ENCODE measurements around the gene LRRFIP2.
"Not testable (repeated sequence)": the region's sequence is repeated elsewhere in the genome, so short reads cannot be mapped to it uniquely, and the experiment has no call there.

The LRRFIP2 gene

DNA sequence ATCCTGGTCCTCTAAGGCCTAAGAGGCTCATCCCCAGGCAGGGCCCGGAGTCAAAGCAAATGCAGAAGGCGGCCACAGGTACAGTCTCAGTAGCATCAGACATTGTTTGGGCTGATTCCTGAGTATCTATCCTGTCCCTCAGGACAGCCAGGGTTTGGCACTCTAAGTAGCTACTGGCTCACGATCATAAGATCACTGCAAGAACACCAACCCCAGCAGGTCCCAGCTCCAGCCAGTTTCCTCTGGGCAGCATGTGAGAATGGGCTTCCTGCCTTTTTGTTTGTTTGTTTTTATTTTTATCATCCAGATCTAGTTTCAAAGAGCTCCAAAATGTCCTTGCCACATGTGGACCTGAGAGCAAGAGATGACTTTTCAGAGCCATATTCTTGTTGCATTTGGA is 32.7 kb downstream of the LRRFIP2 start:
- no peak for DNase-seq

DNA sequence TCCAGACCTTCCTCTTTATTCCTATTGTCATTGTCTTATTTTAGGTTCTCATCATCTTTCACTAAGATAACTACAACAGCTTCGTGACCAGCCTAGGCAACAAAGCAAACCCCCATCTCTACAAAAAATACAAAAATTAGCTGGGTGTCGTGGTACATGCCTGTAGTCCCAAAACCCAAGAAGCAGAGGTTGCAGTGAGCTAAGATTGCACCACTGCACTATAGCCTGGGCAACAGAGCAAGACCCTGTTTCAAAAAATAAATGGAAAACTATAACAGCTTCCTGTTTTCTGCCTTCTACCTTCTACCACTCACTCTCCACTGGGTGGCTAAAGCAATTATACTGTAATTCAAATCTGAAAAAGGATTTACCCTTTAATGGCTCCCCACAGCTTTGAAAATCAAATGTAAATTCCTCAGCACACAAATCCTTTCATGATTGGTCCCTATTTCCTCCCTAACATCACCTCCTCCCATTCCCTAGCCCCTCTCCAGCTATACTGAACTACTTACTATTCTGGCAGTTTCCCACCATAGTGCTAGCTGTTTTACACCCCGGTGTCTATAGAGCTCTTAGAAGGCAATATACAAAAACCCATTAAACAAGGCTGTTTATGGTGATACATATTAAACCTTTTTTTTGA is 33.4 kb downstream of the LRRFIP2 start:
- no peak for DNase-seq

DNA sequence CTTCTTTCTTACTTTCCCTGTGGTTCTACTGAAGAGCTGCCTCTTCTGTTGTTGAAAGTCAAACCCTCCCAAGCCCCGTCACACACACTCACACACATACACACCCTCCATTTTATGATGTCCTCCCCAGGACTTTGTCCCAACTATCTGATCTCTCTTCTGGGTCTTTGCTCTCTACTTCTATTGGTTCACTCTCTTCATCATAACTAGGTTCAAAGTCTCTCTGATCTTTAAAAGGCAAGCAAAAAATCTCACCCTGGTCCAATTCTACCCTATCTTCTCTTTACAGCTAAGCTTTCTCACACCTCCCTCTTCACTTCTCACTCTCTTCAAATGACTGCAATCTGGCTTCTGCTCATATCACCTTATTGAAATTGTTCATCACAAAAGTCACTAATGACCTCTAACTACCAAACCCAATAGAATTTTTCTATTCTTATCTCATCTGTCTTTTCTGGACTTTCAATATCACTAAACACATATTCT is 34.8 kb downstream of the LRRFIP2 start:
- no peak for DNase-seq

DNA sequence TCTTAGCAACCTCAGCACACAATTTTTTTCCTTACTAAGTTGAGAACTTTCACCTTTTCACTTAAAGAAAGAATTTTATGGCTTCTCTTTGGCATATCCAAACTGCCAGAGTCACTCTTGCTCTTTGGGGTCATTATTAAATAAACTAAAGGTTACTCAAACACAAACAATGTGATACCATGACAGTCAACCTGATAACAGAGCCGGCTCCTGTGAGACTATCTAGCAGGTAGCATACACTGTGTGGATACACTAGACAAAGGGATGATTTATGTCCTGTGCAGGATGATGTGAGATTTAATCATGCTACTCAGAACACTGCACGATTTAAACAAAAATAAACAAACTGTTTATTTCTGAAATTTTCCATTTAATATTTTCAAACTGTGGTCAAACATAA is 35.6 kb downstream of the LRRFIP2 start:
- no peak for DNase-seq

DNA sequence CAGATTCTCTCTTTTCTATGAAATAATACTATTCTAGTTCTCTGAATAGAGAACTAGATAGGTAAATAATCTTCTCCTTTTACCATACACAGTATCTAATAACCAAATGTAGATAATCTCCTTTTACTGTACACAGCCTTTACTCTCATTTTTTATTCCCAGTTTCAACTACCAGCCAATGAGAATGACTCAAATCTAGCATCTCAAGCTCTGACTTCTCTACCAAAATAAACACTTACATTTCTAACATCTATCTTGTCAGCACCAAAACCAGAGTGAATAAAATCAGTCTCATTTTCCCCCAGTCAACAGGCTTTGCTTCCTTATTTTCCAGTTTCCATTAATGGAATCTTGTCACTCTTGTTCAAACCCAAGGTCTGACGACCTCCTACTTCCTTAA is 36.9 kb downstream of the LRRFIP2 start:
- DNase-seq = no peak

DNA sequence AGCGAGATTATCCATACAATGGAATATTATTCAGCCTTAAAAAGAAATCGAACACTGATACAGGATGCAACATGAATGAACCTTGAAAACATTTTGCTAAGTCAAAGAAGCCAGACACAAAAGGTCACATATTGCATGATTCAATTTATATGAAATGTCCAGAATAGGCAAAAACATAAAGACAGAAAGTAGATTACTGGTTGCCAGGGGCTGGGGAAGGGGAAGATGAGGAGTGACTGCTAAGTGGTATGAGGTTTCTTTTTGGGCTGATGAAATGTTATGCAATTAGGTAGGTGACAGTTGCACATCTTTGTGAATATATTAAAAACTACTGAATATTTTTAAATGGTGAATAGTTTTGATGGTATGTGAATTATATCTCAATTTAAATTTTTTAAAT is 38.3 kb downstream of the LRRFIP2 start:
- DNase-seq = no peak

DNA sequence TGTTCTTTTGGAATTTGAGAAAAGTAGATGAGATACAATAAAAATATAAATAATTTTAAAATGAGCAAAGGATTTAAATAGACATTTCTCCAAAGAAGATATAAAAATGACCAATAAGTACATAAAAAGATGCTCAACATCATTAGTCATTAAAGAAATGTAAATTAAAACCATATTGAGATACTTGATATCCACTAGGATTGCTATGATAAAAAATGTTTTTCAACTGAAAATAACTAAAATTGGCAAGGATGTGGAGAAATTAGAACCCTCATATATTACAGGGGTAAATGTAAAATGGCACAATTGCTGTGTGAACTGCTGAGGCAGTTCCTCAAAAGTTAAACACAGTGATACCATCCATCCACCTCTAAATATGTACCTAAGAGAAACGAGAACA is 38.8 kb downstream of the LRRFIP2 start:
- no peak for DNase-seq

DNA sequence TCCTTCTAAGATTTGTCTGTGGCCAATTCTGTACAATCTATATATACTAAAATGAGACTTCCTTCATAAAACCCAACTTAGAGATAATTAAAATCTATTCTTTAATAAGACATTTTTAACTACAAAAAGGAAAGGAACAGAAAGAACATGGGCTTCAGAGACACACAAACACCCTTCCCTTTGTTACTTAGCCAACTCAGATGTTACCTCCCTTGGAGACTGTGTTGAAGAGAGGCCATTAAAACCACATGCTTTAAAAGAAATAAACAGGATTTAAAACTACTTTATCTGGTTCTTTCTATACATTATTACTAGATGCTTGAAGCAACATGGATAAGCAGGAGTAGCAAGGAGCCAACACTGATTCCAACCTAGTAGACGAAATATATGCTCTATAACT is 42.0 kb downstream of the LRRFIP2 start:
- no peak for DNase-seq

DNA sequence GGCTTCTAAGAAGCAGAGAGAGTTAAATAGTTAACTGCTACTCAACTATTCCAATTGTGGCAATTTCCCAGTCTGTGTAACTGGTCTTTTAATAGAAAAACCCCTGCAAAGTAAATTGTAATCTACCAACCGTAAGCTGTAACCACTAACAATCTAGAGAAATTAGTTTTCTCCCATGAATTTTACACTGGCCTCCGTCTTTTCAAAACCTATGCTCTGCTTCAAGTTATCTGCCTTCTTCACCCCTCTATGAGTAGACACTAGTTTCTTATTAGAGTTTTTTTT is 42.6 kb downstream of the LRRFIP2 start:
- no peak for DNase-seq

DNA sequence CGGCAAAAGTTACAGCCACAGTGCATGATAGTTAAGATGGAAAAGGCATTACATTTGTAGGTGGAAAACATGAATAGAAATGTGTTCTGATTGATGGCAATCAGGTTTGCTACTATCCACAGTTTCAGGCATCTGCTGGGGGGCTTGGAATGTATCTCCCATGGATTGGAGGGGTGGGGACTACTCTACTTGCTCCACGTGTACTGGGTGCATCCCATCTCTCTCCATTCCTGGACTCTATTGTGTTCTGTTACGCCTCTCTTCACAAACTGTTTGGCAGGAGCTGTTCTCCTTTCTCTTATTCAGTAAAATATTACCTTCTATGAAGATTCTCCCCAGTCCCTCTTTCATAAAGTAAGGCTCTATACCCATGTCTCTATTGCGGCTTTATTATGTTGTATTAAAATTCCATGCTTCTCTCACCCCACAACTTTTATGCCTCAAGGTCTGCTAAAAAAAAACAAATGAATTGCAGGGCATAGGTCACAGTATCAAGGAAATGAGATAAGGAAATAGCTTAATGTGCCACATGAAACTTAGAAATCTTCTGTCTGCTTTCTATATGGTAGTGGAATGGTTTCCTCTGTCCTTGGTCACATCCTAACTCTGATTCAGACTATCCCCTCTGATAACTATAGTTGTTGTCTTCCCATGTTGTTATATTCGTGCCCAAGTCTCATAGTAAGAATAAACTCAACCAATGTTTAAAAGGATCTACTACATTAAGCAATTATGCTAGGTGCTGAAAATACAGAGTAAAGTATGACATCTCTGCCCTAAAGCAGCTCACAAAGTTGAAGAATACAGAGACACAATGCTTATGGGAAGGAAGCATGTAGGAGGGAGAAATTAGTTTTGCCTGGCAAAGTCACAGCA is 43.2 kb downstream of the LRRFIP2 start:
- no peak for DNase-seq

DNA sequence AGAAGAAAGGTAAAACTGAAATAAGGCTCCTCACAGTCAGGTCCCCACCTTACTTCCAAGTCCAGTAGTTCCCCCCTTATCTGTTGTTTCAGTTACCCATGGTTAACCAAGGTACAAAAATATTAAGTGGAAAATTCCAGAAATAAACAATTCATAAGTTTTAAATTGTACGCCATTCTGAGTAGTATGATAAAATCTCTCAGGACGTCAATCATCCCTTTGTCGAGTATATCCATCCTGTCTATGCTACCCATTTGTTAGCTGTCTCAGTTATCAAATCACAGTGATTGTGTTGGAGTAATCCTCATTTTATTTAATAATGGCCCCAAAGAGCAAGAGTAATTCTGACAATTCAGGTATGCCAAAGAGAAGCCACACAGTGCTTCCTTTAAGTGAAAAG is 43.9 kb downstream of the LRRFIP2 start:
- DNase-seq = no peak

DNA sequence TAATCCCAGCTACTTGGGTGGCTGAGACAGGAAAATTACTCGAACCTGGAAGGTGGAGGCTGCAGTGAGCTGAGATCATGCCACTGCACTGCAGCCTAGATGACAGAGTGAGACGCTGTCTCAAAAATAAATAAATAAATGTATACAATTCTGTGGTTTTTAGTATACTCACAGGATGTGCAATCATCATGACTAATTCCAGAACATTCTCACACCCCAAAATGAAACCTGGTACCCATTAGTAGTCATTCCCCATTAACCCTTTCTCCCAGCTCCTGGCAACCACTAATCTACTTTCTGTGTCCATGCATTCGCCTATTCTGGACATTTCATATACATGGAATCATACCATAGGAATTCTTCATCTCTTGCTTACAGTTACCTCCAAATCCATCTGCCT is 44.5 kb downstream of the LRRFIP2 start:
- no peak for DNase-seq

DNA sequence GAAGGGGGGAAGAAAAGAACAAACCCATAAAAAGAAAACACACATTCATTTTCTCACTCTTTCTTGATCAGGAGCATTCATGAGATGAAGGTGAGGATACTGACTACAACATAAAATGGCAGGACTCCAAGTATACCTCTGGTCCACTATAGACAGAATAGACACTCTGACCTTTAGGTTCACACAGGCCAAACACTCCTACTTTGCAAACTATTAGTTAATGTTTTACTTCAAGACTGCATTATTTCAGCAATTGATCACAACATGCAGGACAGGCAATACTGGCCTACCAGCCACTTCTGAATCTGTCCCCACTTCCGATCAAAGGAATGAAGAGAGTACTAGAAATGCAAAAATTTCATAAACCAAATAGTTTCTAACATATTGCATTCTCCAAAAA is 47.0 kb downstream of the LRRFIP2 start:
- no peak for DNase-seq

DNA sequence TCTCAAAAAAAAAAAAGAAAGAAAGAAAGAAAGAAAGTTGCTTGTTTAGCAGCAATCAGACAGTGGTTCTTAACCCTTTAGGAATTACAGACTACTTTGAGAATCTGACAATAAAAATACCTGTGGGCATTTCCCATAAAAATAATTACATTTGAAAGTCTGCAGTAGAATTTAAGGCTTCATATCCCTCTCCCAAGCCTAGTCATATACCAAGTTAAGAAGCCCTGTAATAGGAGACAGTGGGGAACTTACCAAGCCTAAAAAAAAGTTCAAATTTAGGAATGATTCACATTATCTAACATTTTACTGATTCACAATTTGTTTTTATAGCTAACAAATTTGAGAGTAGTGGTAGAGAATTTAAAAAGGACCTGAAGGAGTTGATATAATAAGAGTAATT is 47.5 kb downstream of the LRRFIP2 start:
- DNase-seq = no peak

DNA sequence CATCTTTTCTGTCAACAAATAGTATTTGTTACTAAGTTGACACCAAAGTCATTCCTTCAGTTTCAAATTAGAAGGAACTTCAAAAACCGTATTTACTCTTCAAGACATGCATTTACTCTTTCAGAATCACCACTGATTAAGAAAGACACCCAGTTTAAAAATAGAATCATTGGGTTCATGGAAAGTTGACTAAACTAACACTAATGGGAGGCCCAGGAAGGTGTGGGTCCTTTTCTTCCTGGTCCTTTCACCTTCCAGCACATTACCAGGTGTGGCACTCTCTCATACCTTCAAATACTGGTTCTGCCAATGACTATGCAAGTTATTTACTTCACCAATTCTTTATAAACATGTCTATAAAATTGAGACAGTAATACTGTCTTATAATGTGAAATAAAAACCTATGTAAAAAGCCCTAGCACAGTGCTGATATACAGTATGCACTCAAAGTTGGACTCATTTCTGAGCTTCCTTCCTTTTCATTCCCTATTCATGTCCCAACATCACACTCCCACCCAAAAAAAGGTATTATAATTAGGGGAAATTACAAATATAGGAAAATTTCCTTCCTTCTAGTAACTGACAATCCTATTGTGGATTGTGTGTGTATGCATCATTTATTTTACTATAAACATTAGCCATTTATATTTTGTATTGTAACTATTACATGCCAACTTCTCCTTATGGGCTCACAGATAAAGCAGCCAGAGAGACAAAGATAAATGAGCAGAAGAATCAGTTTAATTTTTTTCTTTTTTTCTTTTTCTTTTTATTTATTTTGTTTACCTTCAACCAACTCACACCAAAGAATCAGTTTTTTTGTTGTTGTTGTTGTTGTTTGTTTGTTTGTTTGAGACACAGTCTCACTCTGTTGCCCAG is 48.9 kb downstream of the LRRFIP2 start:
- no peak for DNase-seq

DNA sequence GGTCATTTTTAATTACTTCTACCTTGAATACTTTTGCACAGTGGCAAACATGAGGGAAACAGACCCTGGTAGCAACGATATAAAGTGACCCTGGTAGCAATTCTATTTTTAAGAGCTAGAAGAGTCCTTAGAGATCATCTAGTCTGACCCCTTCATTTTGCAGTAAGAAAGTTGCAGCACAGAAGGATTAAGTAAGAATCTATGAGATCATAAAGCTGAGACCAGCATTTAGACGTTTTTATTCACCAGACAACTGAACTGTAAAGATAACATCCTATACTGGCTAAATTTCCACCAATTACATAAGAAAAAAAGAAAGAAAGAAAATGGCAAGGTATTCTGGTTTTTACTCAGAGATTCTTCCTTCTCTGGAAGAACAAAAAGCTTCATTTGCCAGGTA is 49.9 kb downstream of the LRRFIP2 start:
- DNase-seq = no peak

DNA sequence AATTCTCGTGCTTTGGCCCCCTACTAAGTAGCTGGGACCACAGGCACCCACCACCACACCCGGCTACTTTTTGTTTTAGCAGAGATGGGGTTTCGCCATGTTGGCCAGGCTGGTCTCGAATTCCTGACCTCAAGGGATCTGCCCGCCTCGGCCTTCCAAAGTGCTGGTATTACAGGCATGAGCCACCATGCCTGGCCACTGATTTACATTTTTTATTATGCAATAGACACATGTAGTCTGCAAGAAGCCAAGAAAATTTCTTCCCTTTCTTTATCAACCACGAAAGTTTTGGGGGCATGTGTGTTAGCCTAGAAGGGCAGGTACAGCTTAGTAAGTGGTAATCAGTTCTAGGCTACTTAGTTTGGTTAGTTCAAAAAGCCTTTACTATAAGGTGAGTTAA is 51.1 kb downstream of the LRRFIP2 start:
- DNase-seq = no peak

DNA sequence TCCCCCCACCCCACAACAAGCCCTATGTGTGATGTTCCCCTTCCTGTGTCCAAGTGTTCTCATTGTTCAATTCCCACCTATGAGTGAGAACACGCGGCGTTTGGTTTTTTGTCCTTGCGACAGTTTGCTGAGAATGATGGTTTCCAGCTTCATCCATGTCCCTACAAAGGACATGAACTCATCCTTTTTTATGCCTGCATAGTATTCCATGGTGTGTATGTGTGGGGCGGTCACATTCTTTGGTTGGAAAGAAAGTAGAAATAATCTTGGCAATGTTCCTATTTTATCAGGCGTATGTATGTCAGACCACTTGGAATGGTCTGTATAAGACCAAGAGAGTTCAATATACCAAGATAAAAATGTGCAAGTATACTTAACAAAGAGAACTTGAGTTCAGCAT is 52.3 kb downstream of the LRRFIP2 start:
- not testable (repeated sequence) for DNase-seq

DNA sequence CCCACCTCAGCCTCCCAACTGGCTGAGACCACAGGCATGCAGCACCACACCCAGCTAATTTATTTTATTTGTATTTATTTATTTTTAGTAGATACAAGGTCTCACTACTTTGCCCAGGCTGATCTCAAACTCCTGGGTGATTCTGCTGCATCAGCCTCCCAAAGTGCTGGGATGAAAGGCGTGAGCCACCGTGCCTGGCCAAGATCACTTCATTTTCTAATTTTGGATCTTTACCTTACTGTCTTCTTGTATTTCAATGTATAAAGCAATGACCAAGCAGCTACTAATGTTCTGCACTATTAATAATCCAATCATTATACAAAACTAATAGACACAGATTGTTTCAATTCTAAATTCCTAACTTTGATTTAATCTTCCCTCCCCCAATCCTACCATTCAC is 56.2 kb downstream of the LRRFIP2 start:
- no peak for DNase-seq

DNA sequence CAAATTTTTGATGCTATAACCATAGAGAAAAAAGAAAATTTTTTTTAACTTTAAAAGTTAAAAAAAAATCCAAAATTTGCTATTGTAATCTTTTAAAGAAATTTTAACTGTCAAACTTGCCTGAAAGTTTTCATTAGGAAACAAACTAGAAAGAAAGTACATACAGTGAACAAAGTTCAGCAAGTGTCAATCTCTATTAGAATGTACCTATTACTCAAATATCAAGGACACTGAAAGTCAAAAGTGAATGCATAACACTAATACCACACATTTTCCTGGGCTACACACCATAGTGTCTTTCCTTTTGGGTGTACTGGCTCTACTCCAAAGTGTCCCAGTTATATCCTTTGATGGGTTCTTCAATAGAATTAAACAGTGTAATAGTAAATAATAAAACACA is 56.8 kb downstream of the LRRFIP2 start:
- DNase-seq = no peak

DNA sequence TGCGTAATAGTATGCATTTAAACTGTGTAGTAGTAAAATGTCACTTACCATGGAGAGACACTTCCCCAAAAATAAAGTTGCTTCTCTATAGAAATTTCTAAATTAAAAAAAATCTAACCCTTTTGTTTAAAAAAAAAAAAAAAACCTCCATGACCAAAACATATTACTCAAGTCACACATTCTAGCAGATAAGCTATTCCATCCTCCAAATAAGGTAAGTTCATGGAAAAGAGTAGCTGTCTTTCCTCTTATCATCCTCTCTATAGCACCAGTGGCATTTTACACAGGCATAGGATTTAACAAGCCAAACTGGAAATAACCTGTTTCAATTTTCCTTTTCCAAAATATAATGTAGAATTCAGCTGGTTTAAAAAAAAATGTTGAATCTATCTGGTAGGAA is 57.4 kb downstream of the LRRFIP2 start:
- DNase-seq = no peak

DNA sequence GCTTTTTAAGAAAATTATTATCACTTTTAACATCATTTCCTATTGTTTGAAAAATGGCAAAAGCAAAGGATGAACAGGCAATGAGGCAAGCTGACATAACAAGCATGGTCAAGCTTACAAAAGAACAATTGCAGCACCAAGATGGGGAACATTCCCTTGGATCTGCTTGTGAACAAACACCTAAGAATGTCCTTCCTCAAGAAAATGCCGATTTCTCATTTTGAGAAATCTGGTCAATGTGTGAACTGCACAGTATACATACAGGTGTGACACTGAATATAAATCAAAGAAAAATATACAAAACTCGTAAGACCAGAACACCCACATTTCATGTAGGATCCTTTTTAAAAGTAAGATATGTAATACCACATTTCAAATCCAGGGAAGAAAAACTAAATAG is 58.9 kb downstream of the LRRFIP2 start:
- DNase-seq = no peak

DNA sequence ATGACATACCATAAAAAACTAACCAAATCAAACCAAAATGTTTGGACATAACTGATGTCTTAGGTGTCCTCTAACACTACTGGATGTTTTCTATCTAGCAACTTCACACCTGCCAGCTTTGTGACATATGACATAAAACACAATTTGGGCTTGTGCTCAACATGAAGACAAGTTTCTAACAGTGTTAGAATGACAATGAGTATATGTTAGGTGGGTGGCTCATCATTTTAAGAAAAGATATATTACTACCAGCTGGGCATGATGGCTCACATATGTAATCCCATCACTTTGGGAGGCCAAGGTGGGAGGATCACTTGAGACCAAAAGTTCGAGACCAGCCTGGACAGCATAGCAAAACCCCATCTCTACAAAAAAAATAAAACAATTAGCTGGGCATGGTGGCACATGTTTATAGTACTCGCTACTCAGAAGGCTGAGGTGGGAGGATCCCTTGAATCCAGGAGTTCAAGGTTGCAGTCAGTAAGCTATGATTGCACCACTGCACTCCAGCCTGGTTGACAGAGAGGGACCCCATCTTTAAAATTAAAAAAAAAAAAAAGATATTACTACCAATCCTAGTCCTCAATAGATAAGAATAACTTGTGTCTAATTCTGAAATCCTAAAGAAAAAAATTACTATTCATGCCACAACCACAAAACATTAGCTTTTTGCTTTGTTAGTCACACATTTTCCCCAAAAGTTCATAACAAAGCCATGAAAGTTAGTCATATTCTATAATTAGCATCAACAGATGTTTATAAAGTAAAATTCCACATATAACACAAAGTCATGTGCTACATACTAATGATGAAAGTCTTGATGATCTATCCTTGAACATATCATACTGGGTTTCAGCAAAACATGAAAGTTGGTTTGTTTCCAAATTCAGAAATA is 59.9 kb downstream of the LRRFIP2 start:
- no peak for DNase-seq
